Hepatocyte (in vitro differentiated cells): ENCODE data around the gene RBM17. TPM values are rescaled to one million over a fixed set of nuclear protein-coding genes. Genes with fewer than 3 reads are reported as not detected.

Experiments
- DNase-seq: peaks from one replicate; pipeline ENCODE4 v3.0.0-alpha.2; 2016; ENCODE audit warnings: low spot score
- H2AFZ ChIP-seq: fragments of 200-600 bp; sonication (generic); 2 replicates; pipeline ENCODE4 v1.6.0; 2016; ENCODE audit warnings: antibody characterized with exemption, mild to moderate bottlenecking
- H3K27ac ChIP-seq: fragments of 200-600 bp; sonication (generic); 2 replicates; pipeline ENCODE4 v1.5.1; 2016; ENCODE audit warnings: mild to moderate bottlenecking
- H3K27me3 ChIP-seq: fragments of 200-600 bp; sonication (generic); 2 replicates; pipeline ENCODE4 v1.6.1; 2016
- H3K36me3 ChIP-seq: fragments of 200-600 bp; sonication (generic); replicated peaks from 2 replicates; pipeline ENCODE4 v1.5.1; 2016; ENCODE audit warnings: low read depth; ENCODE audit not compliant: insufficient read depth
- H3K4me1 ChIP-seq: fragments of 200-600 bp; sonication (generic); 2 replicates; pipeline ENCODE4 v1.5.1; 2016; ENCODE audit warnings: mild to moderate bottlenecking, moderate library complexity; ENCODE audit not compliant: insufficient read depth
- H3K4me2 ChIP-seq: fragments of 200-600 bp; sonication (generic); 2 replicates; pipeline ENCODE4 v1.6.0; 2016
- H3K4me3 ChIP-seq: fragments of 200-600 bp; sonication (generic); 2 replicates; pipeline ENCODE4 v1.5.1; 2016; ENCODE audit warnings: mild to moderate bottlenecking
- H3K79me2 ChIP-seq: fragments of 200-600 bp; sonication (generic); 2 replicates; pipeline ENCODE4 v1.6.0; 2017; ENCODE audit warnings: mild to moderate bottlenecking
- H3K9me2 ChIP-seq: fragments of 200-600 bp; sonication (generic); replicated peaks from 2 replicates; pipeline ENCODE4 v1.6.0; 2017; ENCODE audit warnings: mild to moderate bottlenecking; ENCODE audit not compliant: insufficient read depth
- H3K9me3 ChIP-seq: fragments of 200-600 bp; sonication (generic); 2 replicates; pipeline ENCODE4 v1.5.1; 2016; ENCODE audit warnings: low read depth, mild to moderate bottlenecking
- H4K20me1 ChIP-seq: fragments of 200-600 bp; sonication (generic); 2 replicates; pipeline ENCODE4 v1.6.0; 2016; ENCODE audit warnings: mild to moderate bottlenecking; ENCODE audit not compliant: insufficient read depth, poor library complexity, severe bottlenecking
- EZH2 ChIP-seq: fragments of 200-600 bp; sonication (generic); IDR thresholded peaks from 2 replicates; pipeline ENCODE4 v1.6.1; 2016; ENCODE audit warnings: antibody characterized with exemption, mild to moderate bottlenecking, borderline replicate concordance
- EZH2phosphoT487 ChIP-seq: fragments of 200-600 bp; sonication (generic); IDR thresholded peaks from one replicate; pipeline ENCODE4 v1.6.1; 2018; ENCODE audit warnings: antibody characterized with exemption, mild to moderate bottlenecking, low read depth, moderate library complexity; ENCODE audit not compliant: unreplicated experiment, severe bottlenecking
- WGBS: methylation state at CpG from one replicate; pipeline ENCODE4 v1.1.6; 2016; ENCODE audit warnings: low lambda C conversion rate; ENCODE audit errors: missing lambda C conversion rate; 5-methylcytosine and 5-hydroxymethylcytosine counted together
- polyA plus RNA-seq: library from polyadenylated mRNA; unstranded; fragments of >200 nt; fragmentation: Nextera tagmentation; extraction: Ambion mirVana; gene quantifications from 2 replicates; pipeline ENCODE4 v1.2.1, GENCODE V29; 2016
- total RNA-seq: library from RNA; depleted of rRNA; stranded (reverse); fragments of >200 nt; gene quantifications from 2 replicates; pipeline ENCODE4 v1.2.3, GENCODE V29; 2014
- TF ChIP-seq, protein P1 (sequence below): fragments of 200-600 bp; sonication (generic); IDR thresholded peaks from 2 replicates; pipeline ENCODE4 v1.5.1; 2016; ENCODE audit warnings: antibody characterized with exemption, mild to moderate bottlenecking; ENCODE audit not compliant: poor library complexity

The RBM17 gene
- total and polyA plus RNA-seq, 2 experiments from 2014 or later = 46.7 to 112 TPM

DNA sequence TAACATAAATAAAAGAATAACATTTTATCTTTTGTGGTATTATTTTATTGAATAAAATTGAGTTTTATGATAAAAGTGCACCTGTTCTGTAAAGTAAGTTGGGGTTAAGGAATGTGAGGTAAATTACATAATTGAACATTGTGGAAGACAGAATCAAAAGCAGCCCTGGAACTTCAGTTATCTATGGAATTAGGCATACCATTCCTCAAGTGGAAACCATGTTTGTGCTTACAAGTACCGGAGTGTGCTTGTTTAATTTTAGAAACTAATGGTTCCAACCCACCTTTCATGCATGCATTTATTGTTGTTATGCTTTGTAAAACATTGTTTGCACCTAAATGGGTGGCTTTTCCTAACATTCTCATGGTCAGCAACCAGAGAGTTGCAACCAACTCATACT lies 28.0 kb downstream of the RBM17 start:
- no peak overlapping the region for H2AFZ ChIP-seq
- no peak overlapping the region for H3K27ac ChIP-seq
- 88% methylated on average over 1 of the region's 1 CpG for WGBS
- no peaks in the 10 kb centered on the region for H3K79me2 ChIP-seq
- H3K9me2 ChIP-seq = no peaks in the 10 kb centered on the region
- H3K27me3 ChIP-seq = no peaks in the 10 kb centered on the region
- H3K36me3 ChIP-seq = no peaks in the 10 kb centered on the region
- H3K9me3 ChIP-seq = no peaks in the 10 kb centered on the region
- no peak overlapping the region for H3K4me2 ChIP-seq
- DNase-seq = no peak
- TF ChIP-seq, protein P1, sequence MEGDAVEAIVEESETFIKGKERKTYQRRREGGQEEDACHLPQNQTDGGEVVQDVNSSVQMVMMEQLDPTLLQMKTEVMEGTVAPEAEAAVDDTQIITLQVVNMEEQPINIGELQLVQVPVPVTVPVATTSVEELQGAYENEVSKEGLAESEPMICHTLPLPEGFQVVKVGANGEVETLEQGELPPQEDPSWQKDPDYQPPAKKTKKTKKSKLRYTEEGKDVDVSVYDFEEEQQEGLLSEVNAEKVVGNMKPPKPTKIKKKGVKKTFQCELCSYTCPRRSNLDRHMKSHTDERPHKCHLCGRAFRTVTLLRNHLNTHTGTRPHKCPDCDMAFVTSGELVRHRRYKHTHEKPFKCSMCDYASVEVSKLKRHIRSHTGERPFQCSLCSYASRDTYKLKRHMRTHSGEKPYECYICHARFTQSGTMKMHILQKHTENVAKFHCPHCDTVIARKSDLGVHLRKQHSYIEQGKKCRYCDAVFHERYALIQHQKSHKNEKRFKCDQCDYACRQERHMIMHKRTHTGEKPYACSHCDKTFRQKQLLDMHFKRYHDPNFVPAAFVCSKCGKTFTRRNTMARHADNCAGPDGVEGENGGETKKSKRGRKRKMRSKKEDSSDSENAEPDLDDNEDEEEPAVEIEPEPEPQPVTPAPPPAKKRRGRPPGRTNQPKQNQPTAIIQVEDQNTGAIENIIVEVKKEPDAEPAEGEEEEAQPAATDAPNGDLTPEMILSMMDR = no peak
- TF ChIP-seq EZH2 (no peak), EZH2phosphoT487 (no peak)
- H3K4me3 ChIP-seq = no peak overlapping the region
- H3K4me1 ChIP-seq = no peaks in the 10 kb centered on the region
- peaks cover under 1% of the 10 kb centered on the region for H4K20me1 ChIP-seq

DNA sequence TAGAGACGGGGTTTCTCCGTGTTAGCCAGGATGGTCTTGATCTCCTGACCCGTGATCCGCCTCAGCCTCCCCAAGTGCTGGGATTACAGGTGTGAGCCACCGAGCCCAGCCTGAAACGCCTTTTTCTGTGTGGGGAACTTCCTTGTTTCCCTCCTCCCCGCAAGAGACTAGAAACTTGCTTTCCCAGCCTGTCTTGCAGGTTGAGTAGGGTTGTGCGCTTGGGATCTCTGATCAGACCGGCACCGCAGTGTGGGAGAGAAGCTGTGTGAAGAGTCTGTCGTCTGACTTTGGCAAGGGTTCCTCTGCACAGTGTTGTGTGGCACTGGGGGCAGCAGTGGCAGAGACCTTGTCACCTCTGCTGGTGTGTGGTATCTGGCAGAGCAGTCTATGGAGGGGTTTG lies 28.9 kb downstream of the RBM17 start:
- no peaks in the 10 kb centered on the region for H3K36me3 ChIP-seq
- no peaks in the 10 kb centered on the region for H3K79me2 ChIP-seq
- H3K4me2 ChIP-seq = no peak overlapping the region
- no peaks in the 10 kb centered on the region for H3K9me3 ChIP-seq
- no peak for DNase-seq
- no peak overlapping the region for H2AFZ ChIP-seq
- no peaks in the 10 kb centered on the region for H3K27me3 ChIP-seq
- no peaks in the 10 kb centered on the region for H3K4me1 ChIP-seq
- H4K20me1 ChIP-seq = no peaks in the 10 kb centered on the region
- no peaks in the 10 kb centered on the region for H3K9me2 ChIP-seq
- H3K4me3 ChIP-seq = no peak overlapping the region
- TF ChIP-seq EZH2 (no peak), EZH2phosphoT487 (no peak)
- TF ChIP-seq, protein P1 = no peak
- no peak overlapping the region for H3K27ac ChIP-seq
- 95% methylated on average over 11 of the region's 11 CpGs for WGBS

DNA sequence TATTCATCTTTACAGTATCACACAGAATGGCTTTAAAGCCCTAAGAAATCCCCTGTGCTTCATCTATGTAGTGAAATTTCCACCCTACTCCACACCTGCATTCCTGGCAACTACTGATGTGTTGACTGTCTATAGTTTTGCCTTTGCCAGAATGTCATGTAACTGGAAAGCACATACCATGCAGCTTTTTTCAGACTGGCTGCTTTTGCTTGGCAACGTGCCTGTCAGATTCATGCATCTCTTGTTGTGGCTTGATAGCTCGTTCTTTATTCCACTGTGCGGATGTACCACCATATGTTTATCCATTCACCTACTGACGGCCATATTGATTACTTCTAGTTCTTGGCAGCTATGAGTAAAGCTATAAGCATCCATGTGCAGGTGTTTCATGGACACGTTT lies 30.6 kb downstream of the RBM17 start:
- Histone ChIP-seq H3K4me2 (no peak overlapping the region), H4K20me1 (no peaks in the 10 kb centered on the region), H3K9me2 (no peaks in the 10 kb centered on the region), H2AFZ (no peak overlapping the region), H3K4me3 (no peak overlapping the region), H3K27me3 (no peaks in the 10 kb centered on the region), H3K36me3 (no peaks in the 10 kb centered on the region), H3K27ac (no peak overlapping the region), H3K4me1 (no peaks in the 10 kb centered on the region), H3K9me3 (no peaks in the 10 kb centered on the region), H3K79me2 (no peaks in the 10 kb centered on the region)
- DNase-seq = no peak
- no peak for TF ChIP-seq EZH2
- no peak for TF ChIP-seq EZH2phosphoT487
- TF ChIP-seq, protein P1 = no peak
- 92% methylated on average over 5 of the region's 5 CpGs for WGBS

DNA sequence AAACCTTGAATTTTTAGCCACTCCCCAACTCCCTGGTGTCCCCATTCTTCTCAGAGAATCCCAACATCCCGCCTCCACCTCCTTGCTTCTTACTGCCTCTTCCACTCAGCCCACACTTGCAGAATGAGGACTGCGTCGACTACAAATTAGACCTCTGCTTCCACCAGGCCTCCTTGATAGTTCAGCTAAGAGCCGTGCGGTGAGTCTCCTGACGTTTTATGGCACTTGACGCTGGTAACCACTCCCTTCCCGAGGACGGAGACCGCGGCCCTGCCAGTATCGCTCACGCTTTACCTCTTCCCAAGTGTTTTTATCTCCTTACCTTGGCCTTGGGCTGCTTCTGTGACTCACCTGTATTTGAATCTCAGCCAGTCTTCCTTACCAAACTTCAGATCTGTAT lies 31.1 kb downstream of the RBM17 start:
- H3K4me1 ChIP-seq = no peaks in the 10 kb centered on the region
- no peaks in the 10 kb centered on the region for H4K20me1 ChIP-seq
- no peaks in the 10 kb centered on the region for H3K27me3 ChIP-seq
- no peak for DNase-seq
- H3K4me2 ChIP-seq = no peak overlapping the region
- TF ChIP-seq EZH2 (no peak), EZH2phosphoT487 (no peak)
- TF ChIP-seq, protein P1 = no peak
- H3K9me3 ChIP-seq = no peaks in the 10 kb centered on the region
- H3K9me2 ChIP-seq = no peaks in the 10 kb centered on the region
- WGBS = 88% methylated on average over 13 of the region's 13 CpGs
- no peak overlapping the region for H2AFZ ChIP-seq
- no peak overlapping the region for H3K27ac ChIP-seq
- H3K79me2 ChIP-seq = no peaks in the 10 kb centered on the region
- H3K4me3 ChIP-seq = no peak overlapping the region
- H3K36me3 ChIP-seq = no peaks in the 10 kb centered on the region
